MM.1S (cell line): ENCODE measurements around the gene IL1B.

Experiments
- DNase-seq: peaks from one replicate; pipeline ENCODE4 v3.0.0-alpha.2; 2015
- H2AFZ ChIP-seq: fragments of 300-600 bp; sonication (generic); 2 replicates; pipeline ENCODE4 v1.6.0; 2016; ENCODE audit warnings: antibody characterized with exemption, low read length
- H3F3A ChIP-seq: fragments of 300-600 bp; sonication (generic); 2 replicates; pipeline ENCODE4 v1.6.1; 2016; ENCODE audit warnings: mild to moderate bottlenecking, antibody characterized with exemption, low read length, moderate library complexity, mixed read lengths; ENCODE audit not compliant: insufficient read depth
- H3K27ac ChIP-seq: fragments of 300-600 bp; sonication (generic); 2 replicates; pipeline ENCODE4 v1.5.1; 2016; ENCODE audit warnings: mild to moderate bottlenecking, low read length
- H3K27me3 ChIP-seq: fragments of 300-600 bp; sonication (generic); replicated peaks from 2 replicates; pipeline ENCODE4 v1.6.0; 2016; ENCODE audit warnings: low read length; ENCODE audit not compliant: insufficient read depth
- H3K36me3 ChIP-seq: fragments of 300-600 bp; sonication (generic); replicated peaks from 2 replicates; pipeline ENCODE4 v1.6.1; 2016; ENCODE audit warnings: mild to moderate bottlenecking, low read length, mixed read lengths; ENCODE audit not compliant: insufficient read depth
- H3K4me1 ChIP-seq: fragments of 300-600 bp; sonication (generic); 2 replicates; pipeline ENCODE4 v1.6.1; 2016; ENCODE audit warnings: low read length, mixed read lengths
- H3K4me2 ChIP-seq: fragments of 300-600 bp; sonication (generic); 2 replicates; pipeline ENCODE4 v1.6.0; 2016; ENCODE audit warnings: low read depth, low read length
- H3K4me3 ChIP-seq: fragments of 300-600 bp; sonication (generic); 2 replicates; pipeline ENCODE4 v1.5.1; 2016; ENCODE audit warnings: low read length, mixed read lengths
- H3K79me2 ChIP-seq: fragments of 300-600 bp; sonication (generic); 2 replicates; pipeline ENCODE4 v1.6.1; 2016; ENCODE audit warnings: mixed run types, low read length, mixed read lengths
- H3K9ac ChIP-seq: fragments of 300-600 bp; sonication (generic); 2 replicates; pipeline ENCODE4 v1.6.1; 2016; ENCODE audit warnings: low read length, mixed read lengths
- H3K9me2 ChIP-seq: fragments of 300-600 bp; sonication (generic); replicated peaks from 2 replicates; pipeline ENCODE4 v1.6.1; 2016; ENCODE audit warnings: mild to moderate bottlenecking, low read length, mixed read lengths; ENCODE audit not compliant: insufficient read depth
- H3K9me3 ChIP-seq: fragments of 300-600 bp; sonication (generic); replicated peaks from 2 replicates; pipeline ENCODE4 v1.6.1; 2016; ENCODE audit warnings: mild to moderate bottlenecking, low read length, mixed read lengths; ENCODE audit not compliant: insufficient read depth
- H4K20me1 ChIP-seq: fragments of 300-600 bp; sonication (generic); 2 replicates; pipeline ENCODE4 v1.6.1; 2016; ENCODE audit warnings: mild to moderate bottlenecking, low read length, moderate library complexity, mixed read lengths; ENCODE audit not compliant: insufficient read depth
- CTCF ChIP-seq: fragments of 300-600 bp; sonication (generic); IDR thresholded peaks from 2 replicates; pipeline ENCODE4 v1.5.1; 2016; ENCODE audit warnings: antibody characterized with exemption, low read length, mixed read lengths
- EZH2 ChIP-seq: fragments of 300-600 bp; sonication (generic); optimal IDR thresholded peaks from 2 replicates; pipeline ENCODE3; 2017; ENCODE audit warnings: low read depth, mild to moderate bottlenecking, antibody characterized with exemption, low read length, mixed read lengths
- EZH2phosphoT487 ChIP-seq: fragments of 300-600 bp; sonication (generic); IDR thresholded peaks from 2 replicates; pipeline ENCODE4 v1.6.1; 2018; ENCODE audit warnings: antibody characterized with exemption, low read length

The IL1B gene

GRCh38 chr2:112789186-112789585, 47.4 kb downstream of the IL1B start:
- Histone ChIP-seq H3K4me2 (no peak overlapping the region), H3K9me3 (no peaks in the 10 kb centered on the region), H2AFZ (no peak overlapping the region), H3K27ac (no peak overlapping the region), H3K27me3 (no peaks in the 10 kb centered on the region), H3K79me2 (no peaks in the 10 kb centered on the region), H3K4me1 (no peaks in the 10 kb centered on the region), H3K36me3 (no peaks in the 10 kb centered on the region), H4K20me1 (no peaks in the 10 kb centered on the region), H3K4me3 (no peak overlapping the region), H3K9ac (no peak overlapping the region), H3F3A (no peaks in the 10 kb centered on the region), H3K9me2 (no peaks in the 10 kb centered on the region)
- TF ChIP-seq EZH2phosphoT487, result no peak
- no peak for TF ChIP-seq EZH2
- TF ChIP-seq CTCF, result no peak
- no peak for DNase-seq

DNA sequence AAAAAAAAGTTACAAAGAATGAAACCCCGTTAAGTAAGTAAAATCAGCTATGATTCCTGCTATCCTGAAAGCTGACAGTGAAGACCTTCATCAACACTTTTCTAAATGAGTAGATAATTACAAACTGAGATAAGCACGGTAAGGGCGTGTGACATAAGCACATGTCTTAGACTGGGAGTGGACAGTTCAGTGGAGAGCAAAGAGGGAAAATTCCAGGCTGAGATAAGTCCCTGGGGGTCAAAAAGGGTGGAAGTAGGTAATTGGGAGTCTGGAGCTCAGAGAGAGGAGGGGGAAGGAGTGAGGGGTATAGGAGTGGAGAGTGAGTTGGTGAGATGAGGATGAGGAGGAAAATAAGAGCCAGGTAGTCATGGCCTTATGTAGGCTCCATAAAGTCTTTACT, 47.9 kb downstream of the IL1B start:
- no peaks in the 10 kb centered on the region for H3K9me3 ChIP-seq
- no peak overlapping the region for H3K27ac ChIP-seq
- no peak overlapping the region for H3K9ac ChIP-seq
- TF ChIP-seq EZH2phosphoT487 (no peak), CTCF (no peak), EZH2 (no peak)
- no peak overlapping the region for H3K4me2 ChIP-seq
- no peaks in the 10 kb centered on the region for H4K20me1 ChIP-seq
- H3F3A ChIP-seq, result no peaks in the 10 kb centered on the region
- no peaks in the 10 kb centered on the region for H3K79me2 ChIP-seq
- DNase-seq, result no peak
- no peaks in the 10 kb centered on the region for H3K27me3 ChIP-seq
- no peaks in the 10 kb centered on the region for H3K4me1 ChIP-seq
- no peaks in the 10 kb centered on the region for H3K9me2 ChIP-seq
- H3K36me3 ChIP-seq, result no peaks in the 10 kb centered on the region
- no peak overlapping the region for H3K4me3 ChIP-seq
- H2AFZ ChIP-seq, result no peak overlapping the region

- Histone ChIP-seq H3K36me3 (no peaks in the 10 kb centered on the region), H3K4me2 (no peak overlapping the region), H3K4me1 (no peaks in the 10 kb centered on the region), H3F3A (no peaks in the 10 kb centered on the region), H3K9me3 (no peaks in the 10 kb centered on the region), H3K9ac (no peak overlapping the region), H3K9me2 (no peaks in the 10 kb centered on the region), H4K20me1 (no peaks in the 10 kb centered on the region), H3K4me3 (no peak overlapping the region), H2AFZ (no peak overlapping the region), H3K79me2 (no peaks in the 10 kb centered on the region), H3K27ac (no peak overlapping the region), H3K27me3 (no peaks in the 10 kb centered on the region)
- DNase-seq, result no peak
- no peak for TF ChIP-seq CTCF
- no peak for TF ChIP-seq EZH2
- no peak for TF ChIP-seq EZH2phosphoT487
Observed at GRCh38 chr2:112787729-112788393, 48.7 kb downstream of the IL1B start.
